ENCODE data around the gene NINJ2.
A peak's percentile ranks its signal among the peaks of the same experiment; 100 is the strongest.
"Not testable (repeated sequence)": the region's sequence is repeated elsewhere in the genome, so short reads cannot be mapped to it uniquely, and the experiment has no call there.

NINJ2 gene

DNA sequence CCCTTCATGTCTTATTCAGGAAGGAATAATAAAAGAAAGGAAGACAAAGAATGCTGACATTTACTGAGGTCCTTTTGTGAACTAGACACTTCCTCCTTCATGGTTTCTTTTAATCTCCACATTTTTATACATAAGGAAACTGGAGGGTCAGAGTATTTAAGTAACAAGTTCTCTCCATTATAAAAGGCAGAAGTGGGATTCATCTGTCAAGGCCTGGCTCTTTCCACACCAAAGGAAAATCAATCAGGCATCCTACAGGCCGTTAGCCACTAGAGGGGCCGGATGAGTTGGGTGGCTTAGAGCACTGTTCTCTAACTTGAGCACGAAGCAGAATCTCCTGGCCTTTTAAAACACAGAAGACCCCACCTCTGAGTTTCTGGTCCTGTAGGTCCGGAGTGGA lies 36.8 kb upstream of the NINJ2 start:
- TF ChIP-seq, protein P1, sequence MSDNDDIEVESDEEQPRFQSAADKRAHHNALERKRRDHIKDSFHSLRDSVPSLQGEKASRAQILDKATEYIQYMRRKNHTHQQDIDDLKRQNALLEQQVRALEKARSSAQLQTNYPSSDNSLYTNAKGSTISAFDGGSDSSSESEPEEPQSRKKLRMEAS (IDR thresholded peaks at IDR 0.05; ENCODE audit: low read depth, low read length): no peak
- no peak for TF ChIP-seq MYC (IDR thresholded peaks at IDR 0.05; ENCODE audit: low read depth, low read length)
- TF ChIP-seq, protein P2, sequence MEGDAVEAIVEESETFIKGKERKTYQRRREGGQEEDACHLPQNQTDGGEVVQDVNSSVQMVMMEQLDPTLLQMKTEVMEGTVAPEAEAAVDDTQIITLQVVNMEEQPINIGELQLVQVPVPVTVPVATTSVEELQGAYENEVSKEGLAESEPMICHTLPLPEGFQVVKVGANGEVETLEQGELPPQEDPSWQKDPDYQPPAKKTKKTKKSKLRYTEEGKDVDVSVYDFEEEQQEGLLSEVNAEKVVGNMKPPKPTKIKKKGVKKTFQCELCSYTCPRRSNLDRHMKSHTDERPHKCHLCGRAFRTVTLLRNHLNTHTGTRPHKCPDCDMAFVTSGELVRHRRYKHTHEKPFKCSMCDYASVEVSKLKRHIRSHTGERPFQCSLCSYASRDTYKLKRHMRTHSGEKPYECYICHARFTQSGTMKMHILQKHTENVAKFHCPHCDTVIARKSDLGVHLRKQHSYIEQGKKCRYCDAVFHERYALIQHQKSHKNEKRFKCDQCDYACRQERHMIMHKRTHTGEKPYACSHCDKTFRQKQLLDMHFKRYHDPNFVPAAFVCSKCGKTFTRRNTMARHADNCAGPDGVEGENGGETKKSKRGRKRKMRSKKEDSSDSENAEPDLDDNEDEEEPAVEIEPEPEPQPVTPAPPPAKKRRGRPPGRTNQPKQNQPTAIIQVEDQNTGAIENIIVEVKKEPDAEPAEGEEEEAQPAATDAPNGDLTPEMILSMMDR (IDR thresholded peaks at IDR 0.05; ENCODE audit: low read depth, low read length): no peak
- TF ChIP-seq POLR2A (IDR thresholded peaks at IDR 0.05; ENCODE audit: extremely low read depth, insufficient read length): no peak
- no peak for DNase-seq (ENCODE audit: low read depth)
- H3K4me3 ChIP-seq (ENCODE audit: low read depth, low read length): no peak overlapping the region

GRCh38 chr12:698222-698621 lies 35.0 kb upstream of the NINJ2 start:
- not testable (repeated sequence) for DNase-seq (ENCODE audit: low read depth); H3K4me3 ChIP-seq (ENCODE audit: low read depth, low read length)

DNA sequence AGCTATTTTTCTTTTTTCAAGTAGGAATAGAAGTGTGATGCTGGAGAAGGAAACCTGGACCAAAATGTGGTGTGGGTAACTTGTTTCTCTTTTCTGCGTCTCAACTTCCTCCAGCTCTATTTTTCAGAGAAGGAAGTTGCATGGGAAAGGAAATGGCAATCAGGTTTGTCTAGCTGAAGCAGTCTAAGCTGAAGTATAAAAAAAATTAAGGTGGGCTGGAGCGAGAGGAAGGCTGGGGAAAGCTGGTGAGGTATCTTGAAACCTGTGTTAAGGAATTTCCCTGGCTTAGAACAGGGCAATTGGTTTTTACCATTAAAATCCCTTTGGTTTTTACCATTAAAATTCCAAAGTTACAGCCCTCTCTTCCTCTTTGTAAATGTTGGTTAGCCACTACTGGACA lies 34.2 kb upstream of the NINJ2 start:
- DNase-seq (ENCODE audit: low read depth): no peak
- no peak overlapping the region for H3K4me3 ChIP-seq (ENCODE audit: low read depth, low read length)
- no peak for TF ChIP-seq POLR2A (IDR thresholded peaks at IDR 0.05; ENCODE audit: extremely low read depth, insufficient read length)
- TF ChIP-seq MYC (IDR thresholded peaks at IDR 0.05; ENCODE audit: low read depth, low read length): no peak
- TF ChIP-seq, protein P1 (IDR thresholded peaks at IDR 0.05; ENCODE audit: low read depth, low read length): no peak
- TF ChIP-seq, protein P2 (IDR thresholded peaks at IDR 0.05; ENCODE audit: low read depth, low read length): no peak

DNA sequence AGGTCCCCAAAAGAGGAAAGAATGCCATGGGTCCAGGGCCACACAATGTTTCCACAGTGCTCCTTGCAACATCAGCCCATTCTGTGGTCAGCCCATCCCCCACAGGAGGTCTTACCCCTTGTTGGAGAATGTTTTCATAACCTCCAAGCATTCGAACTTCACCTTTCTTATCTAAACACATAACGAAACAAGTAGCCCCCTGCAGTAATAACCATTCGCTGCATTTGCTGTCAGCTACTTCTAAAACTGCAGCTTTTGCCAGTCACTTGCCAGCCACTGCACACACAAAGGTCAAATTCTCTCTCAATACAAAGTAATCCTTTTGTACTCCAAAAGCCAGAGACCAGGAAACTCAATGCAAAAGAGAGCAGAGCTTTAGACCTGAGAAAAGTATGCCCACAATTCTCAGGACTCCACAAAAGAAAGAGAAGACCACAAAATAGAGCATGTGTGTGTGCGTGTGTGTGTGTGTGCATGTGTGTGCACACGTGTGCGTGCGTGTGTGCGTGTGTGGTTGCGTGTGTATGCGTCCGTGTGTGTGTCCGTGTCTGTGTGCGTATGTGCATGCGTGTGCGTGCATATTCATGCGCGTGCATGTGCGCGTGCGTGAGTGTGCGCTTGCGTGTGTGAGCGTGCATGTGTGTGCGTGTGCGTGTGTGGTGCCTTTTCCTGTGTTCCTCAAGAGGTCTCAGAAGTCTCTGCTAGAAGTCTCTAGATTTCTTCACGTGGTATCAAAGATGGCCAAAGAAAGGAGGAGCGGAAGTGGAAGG lies 31.7 kb upstream of the NINJ2 start:
- H3K4me3 ChIP-seq (ENCODE audit: low read depth, low read length): no peak overlapping the region
- DNase-seq (ENCODE audit: low read depth): peak; percentile 83
- TF ChIP-seq MYC (IDR thresholded peaks at IDR 0.05; ENCODE audit: low read depth, low read length): no peak
- TF ChIP-seq, protein P1 (IDR thresholded peaks at IDR 0.05; ENCODE audit: low read depth, low read length): no peak
- TF ChIP-seq, protein P2 (IDR thresholded peaks at IDR 0.05; ENCODE audit: low read depth, low read length): no peak
- TF ChIP-seq POLR2A (IDR thresholded peaks at IDR 0.05; ENCODE audit: extremely low read depth, insufficient read length): no peak

- TF ChIP-seq, protein P1 (IDR thresholded peaks at IDR 0.05; ENCODE audit: low read depth, low read length): no peak
- no peak for TF ChIP-seq POLR2A (IDR thresholded peaks at IDR 0.05; ENCODE audit: extremely low read depth, insufficient read length)
- TF ChIP-seq, protein P2 (IDR thresholded peaks at IDR 0.05; ENCODE audit: low read depth, low read length): no peak
- TF ChIP-seq MYC (IDR thresholded peaks at IDR 0.05; ENCODE audit: low read depth, low read length): no peak
- H3K4me3 ChIP-seq (ENCODE audit: low read depth, low read length): no peak overlapping the region
- DNase-seq (ENCODE audit: low read depth): peak; percentile 35
Observed at GRCh38 chr12:693934-694533, 30.8 kb upstream of the NINJ2 start.

DNA sequence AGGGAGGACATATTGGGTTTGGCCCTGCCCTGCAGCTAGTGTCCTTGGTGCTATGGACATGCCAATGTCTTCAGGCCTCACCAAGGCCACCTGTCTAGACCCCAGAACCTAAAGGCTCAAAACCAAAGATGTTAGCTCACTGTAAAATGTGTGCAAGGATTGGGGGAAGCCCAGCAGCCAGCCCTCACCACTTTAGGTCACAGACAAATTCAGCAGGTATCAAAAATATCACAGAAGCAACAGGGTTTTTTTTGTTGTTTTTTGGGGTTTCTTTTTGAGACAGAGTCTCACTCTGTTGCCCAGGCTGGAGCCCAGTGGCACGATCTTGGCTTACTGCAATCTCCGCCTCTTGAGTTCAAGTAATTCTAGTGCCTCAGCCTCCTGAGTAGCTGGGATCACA lies 29.0 kb upstream of the NINJ2 start:
- DNase-seq (ENCODE audit: low read depth): no peak
- no peak overlapping the region for H3K4me3 ChIP-seq (ENCODE audit: low read depth, low read length)
- TF ChIP-seq, protein P2 (IDR thresholded peaks at IDR 0.05; ENCODE audit: low read depth, low read length): no peak
- TF ChIP-seq MYC (IDR thresholded peaks at IDR 0.05; ENCODE audit: low read depth, low read length): no peak
- TF ChIP-seq, protein P1 (IDR thresholded peaks at IDR 0.05; ENCODE audit: low read depth, low read length): no peak
- no peak for TF ChIP-seq POLR2A (IDR thresholded peaks at IDR 0.05; ENCODE audit: extremely low read depth, insufficient read length)
